Stimulated activated CD4-positive, alpha-beta T cell treated with anti-CD3 and anti-CD28 coated beads, Interleukin-2, amount 100 ng/mL, for 24 hours (primary cell): ENCODE results near the gene ERFE.
A peak's percentile ranks its signal among the peaks of the same experiment; 100 is the strongest.

ENCODE experiments used
- DNase-seq, 2 donors: peaks; one replicate each; pipeline ENCODE4 v3.0.0-alpha.2; 2020

ERFE gene

GRCh38 chr2:238126775-238127164, 32.0 kb upstream of the ERFE start:
- no peak for DNase-seq

GRCh38 chr2:238127165-238128060, 31.4 kb upstream of the ERFE start:
- DNase-seq: peak in 1 of 2 donors; percentile 16

- DNase-seq: no peak
These were observed 30.7 kb upstream of the ERFE start for GRCh38 chr2:238128061-238128440.

- no peak for DNase-seq
These were observed 30.2 kb upstream of the ERFE start for GRCh38 chr2:238128534-238129001.

GRCh38 chr2:238129166-238130010, 29.4 kb upstream of the ERFE start:
- no peak for DNase-seq

- DNase-seq: no peak
These were observed 28.6 kb upstream of the ERFE start for GRCh38 chr2:238130111-238130695.

GRCh38 chr2:238130696-238131628, 27.8 kb upstream of the ERFE start:
- no peak for DNase-seq

- DNase-seq: no peak
These were observed 26.9 kb upstream of the ERFE start for GRCh38 chr2:238131761-238132462.

- DNase-seq: no peak
These were observed 26.0 kb upstream of the ERFE start for GRCh38 chr2:238132463-238133450.

- no peak for DNase-seq
These were observed 25.0 kb upstream of the ERFE start for GRCh38 chr2:238133499-238134392.

GRCh38 chr2:238134393-238134785, 24.4 kb upstream of the ERFE start:
- DNase-seq: no peak

GRCh38 chr2:238135601-238136150, 23.1 kb upstream of the ERFE start:
- DNase-seq: no peak

- no peak for DNase-seq
These were observed 21.8 kb upstream of the ERFE start for GRCh38 chr2:238136820-238137537.

GRCh38 chr2:238137885-238138284, 20.9 kb upstream of the ERFE start:
- DNase-seq: no peak

GRCh38 chr2:238138331-238139195, 20.2 kb upstream of the ERFE start, which contains the start of gene KLHL30:
Gene KLHL30 (plus strand): TSS chr2:238138668. CDS start chr2:238140755, 2,087 bp downstream.
- no peak for DNase-seq

- peak; percentile 35 to 59 for DNase-seq
These were observed 19.4 kb upstream of the ERFE start for GRCh38 chr2:238139196-238140039.
